ENCODE data around the gene PCDHGC5.

GRCh38 chr5:141489841-141490240, 960 bp downstream of the PCDHGC5 start:
- TF ChIP-seq POLR2AphosphoS5 (IDR thresholded peaks at IDR 0.05; ENCODE audit: borderline replicate concordance, low read depth, low read length), result no peak
- no peak for TF ChIP-seq EZH2 (IDR thresholded peaks at IDR 0.05)
